ENCODE data around the gene ZNF521.

Gene ZNF521

GRCh38 chr18:25123438-25124232 is 228.3 kb downstream of the ZNF521 start:
- TF ChIP-seq POLR2AphosphoS5 (IDR thresholded peaks at IDR 0.05; ENCODE audit: low read depth, low read length), result no peak; the same call in 1 of the 2 replicates
- TF ChIP-seq REST (IDR thresholded peaks at IDR 0.05; ENCODE audit: insufficient read depth in 1 of 2, low read depth in 2 of 2, low read length in 2 of 2), result no peak
- TF ChIP-seq SIN3A (IDR thresholded peaks at IDR 0.05; ENCODE audit: borderline replicate concordance, insufficient read depth, low read length), result no peak
- no peak for TF ChIP-seq FOXP2 (optimal IDR thresholded peaks at IDR 0.05; ENCODE audit: borderline replicate concordance, extremely low read depth, extremely low read length, insufficient read depth)
- no peak for TF ChIP-seq TAF1 (IDR thresholded peaks at IDR 0.05; ENCODE audit: borderline replicate concordance, insufficient read depth, low read length)

- no peak for TF ChIP-seq SIN3A (IDR thresholded peaks at IDR 0.05; ENCODE audit: borderline replicate concordance, insufficient read depth, low read length)
- TF ChIP-seq REST (IDR thresholded peaks at IDR 0.05; ENCODE audit: insufficient read depth in 1 of 2, low read depth in 2 of 2, low read length in 2 of 2), result no peak
- no peak for TF ChIP-seq POLR2AphosphoS5 (IDR thresholded peaks at IDR 0.05; ENCODE audit: low read depth, low read length)
- TF ChIP-seq TAF1 (IDR thresholded peaks at IDR 0.05; ENCODE audit: borderline replicate concordance, insufficient read depth, low read length), result no peak
- TF ChIP-seq FOXP2 (optimal IDR thresholded peaks at IDR 0.05; ENCODE audit: borderline replicate concordance, extremely low read depth, extremely low read length, insufficient read depth), result no peak
These were observed 230.5 kb downstream of the ZNF521 start for GRCh38 chr18:25121442-25121841.

- TF ChIP-seq POLR2AphosphoS5 (IDR thresholded peaks at IDR 0.05; ENCODE audit: low read depth, low read length), result no peak
- no peak for TF ChIP-seq SIN3A (IDR thresholded peaks at IDR 0.05; ENCODE audit: borderline replicate concordance, insufficient read depth, low read length)
- no peak for TF ChIP-seq REST (IDR thresholded peaks at IDR 0.05; ENCODE audit: insufficient read depth in 1 of 2, low read depth in 2 of 2, low read length in 2 of 2)
- TF ChIP-seq TAF1 (IDR thresholded peaks at IDR 0.05; ENCODE audit: borderline replicate concordance, insufficient read depth, low read length), result no peak
- TF ChIP-seq FOXP2 (optimal IDR thresholded peaks at IDR 0.05; ENCODE audit: borderline replicate concordance, extremely low read depth, extremely low read length, insufficient read depth), result no peak
These were observed 238.4 kb downstream of the ZNF521 start for GRCh38 chr18:25113566-25113965.

GRCh38 chr18:25112821-25113434 is 239.0 kb downstream of the ZNF521 start:
- no peak for TF ChIP-seq FOXP2 (optimal IDR thresholded peaks at IDR 0.05; ENCODE audit: borderline replicate concordance, extremely low read depth, extremely low read length, insufficient read depth)
- TF ChIP-seq TAF1 (IDR thresholded peaks at IDR 0.05; ENCODE audit: borderline replicate concordance, insufficient read depth, low read length), result no peak
- TF ChIP-seq SIN3A (IDR thresholded peaks at IDR 0.05; ENCODE audit: borderline replicate concordance, insufficient read depth, low read length), result no peak
- no peak for TF ChIP-seq POLR2AphosphoS5 (IDR thresholded peaks at IDR 0.05; ENCODE audit: low read depth, low read length)
- no peak for TF ChIP-seq REST (IDR thresholded peaks at IDR 0.05; ENCODE audit: insufficient read depth in 1 of 2, low read depth in 2 of 2, low read length in 2 of 2)

Data from PFSK-1 (cell line).